Measurements from ENCODE around the gene RHBDF1. TPM values are rescaled to one million over a fixed set of nuclear protein-coding genes. Genes with fewer than 3 reads are reported as not detected.

Gene RHBDF1
- total and polyA plus RNA-seq, 2 of the 13 experiments (the other 11 are each of a cell fraction or from before 2014, with no cell fraction given): 5.4 to 26.9 TPM

GRCh38 chr16:53346-54236, 18.8 kb downstream of the RHBDF1 start, which contains the start of the genes POLR3K and SNRNP25 (continued):
- no peak for TF ChIP-seq IRF1 (CRISPR knock-in tag; IDR thresholded peaks at IDR 0.05; ENCODE audit: low read depth)
- TF ChIP-seq ZNF740 (CRISPR knock-in tag; IDR thresholded peaks at IDR 0.05): peak; percentile 98
- no peak for TF ChIP-seq ZNF12 (CRISPR knock-in tag; IDR thresholded peaks at IDR 0.05)
- no peak for TF ChIP-seq SNRNP70 (IDR thresholded peaks at IDR 0.05; ENCODE audit: low read depth, low read length)
- TF ChIP-seq UBTF (CRISPR knock-in tag; IDR thresholded peaks at IDR 0.05): peak; percentile 87
- no peak for TF ChIP-seq ZBTB40 (IDR thresholded peaks at IDR 0.05)
- peak; percentile 67 for TF ChIP-seq ZBTB40 (CRISPR knock-in tag; IDR thresholded peaks at IDR 0.05)
- peak; percentile 93 for TF ChIP-seq ZMAT3 (CRISPR knock-in tag; conservative IDR thresholded peaks at IDR 0.05)
- TF ChIP-seq ZNF510 (CRISPR knock-in tag; IDR thresholded peaks at IDR 0.05; ENCODE audit: low read depth): peak; percentile 80
- peak; percentile 86; the same call in 1 of the 2 replicates for TF ChIP-seq ZNF230 (CRISPR knock-in tag; IDR thresholded peaks at IDR 0.05)
- no peak for TF ChIP-seq JUNB (CRISPR knock-in tag; IDR thresholded peaks at IDR 0.05; ENCODE audit: borderline replicate concordance)
- peak; percentile 23; the same call in 1 of the 2 replicates for TF ChIP-seq ZBTB20 (CRISPR knock-in tag; IDR thresholded peaks at IDR 0.05; ENCODE audit: borderline replicate concordance, low read depth)
- TF ChIP-seq ZNF776 (CRISPR knock-in tag; IDR thresholded peaks at IDR 0.05): peak; percentile 45; the same call in 1 of the 2 replicates
- no peak for TF ChIP-seq ZNF569 (CRISPR knock-in tag; IDR thresholded peaks at IDR 0.05; ENCODE audit: borderline replicate concordance)

Data from HepG2 (cell line).